Measurements from ENCODE around the gene NOM1. TPM values are rescaled to one million over a fixed set of nuclear protein-coding genes. Genes with fewer than 3 reads are reported as not detected.
A peak's percentile ranks its signal among the peaks of the same experiment; 100 is the strongest.

NOM1 gene
- total and polyA plus RNA-seq, 2 donors (not counting 3 experiments of a cell fraction or from before 2014, with no cell fraction given), result 13.7 to 38.6 TPM

GRCh38 chr7:156947120-156947843 lies 2.2 kb upstream of the NOM1 start:
- Histone ChIP-seq H3K36me3 (ENCODE audit: control insufficient read depth in 2 of 2, extremely low read depth in 1 of 2, insufficient read depth in 2 of 2, low read length in 2 of 2) (peaks cover 0 to 1% of the 10 kb centered on the region in 2 experiments), H3K4me3 (replicated peaks in 1 of 3; ENCODE audit: insufficient read depth in 1 of 3, low read depth in 1 of 3, low read length in 3 of 3) (no peak overlapping the region), H3K27me3 (ENCODE audit: control insufficient read depth in 2 of 2, insufficient read depth in 2 of 2, low read length in 2 of 2) (peaks cover 21% of the 10 kb centered on the region in 2 experiments), H3K9me1 (replicated peaks; ENCODE audit: control insufficient read depth, extremely low read depth, insufficient read depth, low read length) (no peaks in the 10 kb centered on the region), H2AFZ (ENCODE audit: low read depth, low read length) (no peak overlapping the region), H4K20me1 (replicated peaks; ENCODE audit: control insufficient read depth, extremely low read depth, insufficient read depth, low read length) (no peaks in the 10 kb centered on the region), H3K79me2 (ENCODE audit: control insufficient read depth, insufficient read depth, low read length) (peaks cover 26% of the 10 kb centered on the region), H3K9ac (replicated peaks; ENCODE audit: extremely low read depth, insufficient read depth, low read length) (no peak overlapping the region), H3K4me2 (ENCODE audit: insufficient read depth, low read length) (no peak overlapping the region), H3K4me1 (ENCODE audit: control insufficient read depth, extremely low read depth, insufficient read depth, low read length) (peaks cover 15% of the 10 kb centered on the region), H3K27ac (ENCODE audit: insufficient read depth, low read depth, low read length) (no peak overlapping the region), H3K9me3 (replicated peaks; ENCODE audit: control insufficient read depth, insufficient read depth, low read length) (no peaks in the 10 kb centered on the region)
- intact Hi-C loops (cut with micrococcal nuclease) (no loop called here), dilution Hi-C loops (cut with MboI; ENCODE audit: extremely low pct_ligation_motif_present, low sequenced_read_pairs) (no loop called here)
- no peak for TF ChIP-seq FOS (IDR thresholded peaks at IDR 0.05; ENCODE audit: borderline replicate concordance, insufficient read depth, low read length)
- no peak for TF ChIP-seq JUN (IDR thresholded peaks at IDR 0.05; ENCODE audit: borderline replicate concordance, insufficient read depth, insufficient read length, low read depth)
- TF ChIP-seq POLR2AphosphoS5 (IDR thresholded peaks at IDR 0.05; ENCODE audit: insufficient read depth, low read depth, low read length), result no peak
- TF ChIP-seq EZH2 (IDR thresholded peaks at IDR 0.05; ENCODE audit: borderline replicate concordance, low read depth, low read length, severe bottlenecking), result no peak
- ChIA-PET POLR2A (no interaction called here), CTCF (interaction anchor here (0.9 to 3.2 kb wide), 3 partner anchors 15 to 54 kb away, joined by 6 to 22 read pairs (median 11); partner anchors contain the start of gene LMBR1)
- no peak for FAIRE-seq
- DNase-seq (ENCODE audit: low read depth, low spot score), result no peak
- no TSS peak for BruUV-seq (replicated peaks)

- Histone ChIP-seq H3K27ac (ENCODE audit: insufficient read depth, low read depth, low read length) (no peak overlapping the region), H3K4me3 (replicated peaks in 1 of 3; ENCODE audit: insufficient read depth in 1 of 3, low read depth in 1 of 3, low read length in 3 of 3) (no peak overlapping the region), H3K4me1 (ENCODE audit: control insufficient read depth, extremely low read depth, insufficient read depth, low read length) (peaks cover 21% of the 10 kb centered on the region), H2AFZ (ENCODE audit: low read depth, low read length) (peak overlapping the region; percentile 67), H3K9me1 (replicated peaks; ENCODE audit: control insufficient read depth, extremely low read depth, insufficient read depth, low read length) (no peaks in the 10 kb centered on the region), H3K36me3 (ENCODE audit: control insufficient read depth in 2 of 2, extremely low read depth in 1 of 2, insufficient read depth in 2 of 2, low read length in 2 of 2) (peaks cover 5 to 8% of the 10 kb centered on the region in 2 experiments), H4K20me1 (replicated peaks; ENCODE audit: control insufficient read depth, extremely low read depth, insufficient read depth, low read length) (no peaks in the 10 kb centered on the region), H3K27me3 (ENCODE audit: control insufficient read depth in 2 of 2, insufficient read depth in 2 of 2, low read length in 2 of 2) (peaks cover 11 to 14% of the 10 kb centered on the region in 2 experiments), H3K79me2 (ENCODE audit: control insufficient read depth, insufficient read depth, low read length) (peaks cover 36% of the 10 kb centered on the region), H3K9me3 (replicated peaks; ENCODE audit: control insufficient read depth, insufficient read depth, low read length) (no peaks in the 10 kb centered on the region), H3K9ac (replicated peaks; ENCODE audit: extremely low read depth, insufficient read depth, low read length) (no peak overlapping the region), H3K4me2 (ENCODE audit: insufficient read depth, low read length) (no peak overlapping the region)
- TF ChIP-seq JUN (IDR thresholded peaks at IDR 0.05; ENCODE audit: borderline replicate concordance, insufficient read depth, insufficient read length, low read depth), result no peak
- BruUV-seq (replicated peaks), result TSS peak; percentile 14
- CTCF ChIA-PET, result interaction anchor here (2.7 to 3.2 kb wide), 2 partner anchors 16 to 55 kb away, joined by 11 to 22 read pairs; partner anchors contain the start of gene LMBR1
- peak; percentile 18 for FAIRE-seq
- intact Hi-C loops (cut with micrococcal nuclease), result no loop called here
- no peak for DNase-seq (ENCODE audit: low read depth, low spot score)
- dilution Hi-C loops (cut with MboI; ENCODE audit: extremely low pct_ligation_motif_present, low sequenced_read_pairs), result no loop called here
- POLR2A ChIA-PET, result no interaction called here
Measured at GRCh38 chr7:156948361-156948760, 1.2 kb upstream of the NOM1 start.

Data from endothelial cell of umbilical vein (primary cell).